Measurements from ENCODE around the gene UQCRC1. TPM values are rescaled to one million over a fixed set of nuclear protein-coding genes. Genes with fewer than 3 reads are reported as not detected.

Gene UQCRC1
- total and polyA plus RNA-seq, 2 of the 8 experiments (the other 6 are each of a cell fraction or from before 2014, with no cell fraction given): 310 to 720 TPM

- TF ChIP-seq BACH1 (IDR thresholded peaks at IDR 0.05; ENCODE audit: low read length) (no peak), TAF7 (optimal IDR thresholded peaks at IDR 0.05; ENCODE audit: borderline replicate concordance, low read depth, low read length) (no peak)
Observed at GRCh38 chr3:48636149-48636655, 26.8 kb upstream of the UQCRC1 start (continued).

Measured in H1 (cell line).